Measurements from ENCODE around the gene DGKB.

DNA sequence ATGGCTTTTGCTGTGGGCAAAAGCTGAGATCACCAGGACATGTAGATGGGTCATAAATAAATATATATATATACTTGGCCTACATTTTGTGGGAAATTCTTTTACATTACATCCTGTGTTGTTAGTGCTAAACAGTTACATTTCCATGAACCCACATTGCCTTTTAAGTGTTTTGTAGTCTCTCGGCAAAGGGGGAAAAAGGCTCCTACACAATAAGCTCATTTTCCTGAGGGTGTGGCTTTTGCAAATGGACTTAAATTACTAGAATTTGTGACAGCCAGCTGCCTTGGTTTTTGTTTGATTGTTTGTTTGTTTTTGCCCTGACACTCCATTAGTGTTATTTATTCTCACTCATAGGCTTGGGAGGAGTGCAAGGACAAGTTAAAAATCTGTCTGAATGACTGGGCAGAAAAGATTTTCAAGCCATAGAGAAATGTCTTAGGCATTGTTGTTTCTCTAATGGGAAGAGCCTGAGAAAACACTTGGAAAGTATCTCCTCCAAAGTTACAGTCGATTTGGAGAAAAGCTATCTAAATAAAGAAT lies 128.8 kb downstream of the DGKB start:
- TF ChIP-seq, protein P1, sequence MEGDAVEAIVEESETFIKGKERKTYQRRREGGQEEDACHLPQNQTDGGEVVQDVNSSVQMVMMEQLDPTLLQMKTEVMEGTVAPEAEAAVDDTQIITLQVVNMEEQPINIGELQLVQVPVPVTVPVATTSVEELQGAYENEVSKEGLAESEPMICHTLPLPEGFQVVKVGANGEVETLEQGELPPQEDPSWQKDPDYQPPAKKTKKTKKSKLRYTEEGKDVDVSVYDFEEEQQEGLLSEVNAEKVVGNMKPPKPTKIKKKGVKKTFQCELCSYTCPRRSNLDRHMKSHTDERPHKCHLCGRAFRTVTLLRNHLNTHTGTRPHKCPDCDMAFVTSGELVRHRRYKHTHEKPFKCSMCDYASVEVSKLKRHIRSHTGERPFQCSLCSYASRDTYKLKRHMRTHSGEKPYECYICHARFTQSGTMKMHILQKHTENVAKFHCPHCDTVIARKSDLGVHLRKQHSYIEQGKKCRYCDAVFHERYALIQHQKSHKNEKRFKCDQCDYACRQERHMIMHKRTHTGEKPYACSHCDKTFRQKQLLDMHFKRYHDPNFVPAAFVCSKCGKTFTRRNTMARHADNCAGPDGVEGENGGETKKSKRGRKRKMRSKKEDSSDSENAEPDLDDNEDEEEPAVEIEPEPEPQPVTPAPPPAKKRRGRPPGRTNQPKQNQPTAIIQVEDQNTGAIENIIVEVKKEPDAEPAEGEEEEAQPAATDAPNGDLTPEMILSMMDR (optimal IDR thresholded peaks at IDR 0.05 in 1 of 3, IDR thresholded peaks at IDR 0.05 in 1 of 3, conservative IDR thresholded peaks at IDR 0.05 in 1 of 3; ENCODE audit: extremely low read depth in 1 of 3, insufficient read depth in 2 of 3, low read length in 3 of 3) = no peak
- no peak for TF ChIP-seq EZH2 (IDR thresholded peaks at IDR 0.05; ENCODE audit: low read length)

All from keratinocyte (primary cell).